Nephron (organoid): ENCODE results near the gene PYGB.
"Not testable (repeated sequence)": the region's sequence is repeated elsewhere in the genome, so short reads cannot be mapped to it uniquely, and the experiment has no call there.

Source experiments
- H3K27ac Mint-ChIP-seq, 3 experiments: 2 replicates each; pipeline ENCODE4 v1.8.0; 2020; ENCODE audit warnings: mixed read lengths in 3 of 3, mild to moderate bottlenecking in 2 of 3, moderate library complexity in 1 of 3
- H3K27me3 Mint-ChIP-seq: 2 replicates; pipeline ENCODE4 v1.8.0; 2021; ENCODE audit warnings: low read depth, mild to moderate bottlenecking, moderate library complexity, mixed read lengths
- H3K36me3 Mint-ChIP-seq: 2 replicates; pipeline ENCODE4 v1.8.0; 2020; ENCODE audit warnings: low read depth, mixed read lengths
- H3K4me1 Mint-ChIP-seq: 2 replicates; pipeline ENCODE4 v1.8.0; 2020; ENCODE audit warnings: mixed read lengths
- H3K4me3 Mint-ChIP-seq, 3 experiments: 2 replicates each; pipeline ENCODE4 v1.8.0; 2020; ENCODE audit warnings: mild to moderate bottlenecking in 3 of 3, mixed read lengths in 3 of 3, moderate library complexity in 2 of 3
- H3K9me3 Mint-ChIP-seq: 2 replicates; pipeline ENCODE4 v1.8.0; 2020; ENCODE audit warnings: mixed read lengths
- TF ChIP-seq, protein P1 (sequence below), 3 experiments: fragments of 200-600 bp; sonication (generic); IDR thresholded peaks; one replicate each; pipeline ENCODE4 v1.5.0; 2021; ENCODE audit warnings: antibody characterized with exemption in 3 of 3; ENCODE audit not compliant: unreplicated experiment in 3 of 3

The PYGB gene

GRCh38 chr20:25308083-25308491 is 60.2 kb downstream of the PYGB start:
- no peaks in the 10 kb centered on the region for H3K9me3 Mint-ChIP-seq
- TF ChIP-seq, protein P1, sequence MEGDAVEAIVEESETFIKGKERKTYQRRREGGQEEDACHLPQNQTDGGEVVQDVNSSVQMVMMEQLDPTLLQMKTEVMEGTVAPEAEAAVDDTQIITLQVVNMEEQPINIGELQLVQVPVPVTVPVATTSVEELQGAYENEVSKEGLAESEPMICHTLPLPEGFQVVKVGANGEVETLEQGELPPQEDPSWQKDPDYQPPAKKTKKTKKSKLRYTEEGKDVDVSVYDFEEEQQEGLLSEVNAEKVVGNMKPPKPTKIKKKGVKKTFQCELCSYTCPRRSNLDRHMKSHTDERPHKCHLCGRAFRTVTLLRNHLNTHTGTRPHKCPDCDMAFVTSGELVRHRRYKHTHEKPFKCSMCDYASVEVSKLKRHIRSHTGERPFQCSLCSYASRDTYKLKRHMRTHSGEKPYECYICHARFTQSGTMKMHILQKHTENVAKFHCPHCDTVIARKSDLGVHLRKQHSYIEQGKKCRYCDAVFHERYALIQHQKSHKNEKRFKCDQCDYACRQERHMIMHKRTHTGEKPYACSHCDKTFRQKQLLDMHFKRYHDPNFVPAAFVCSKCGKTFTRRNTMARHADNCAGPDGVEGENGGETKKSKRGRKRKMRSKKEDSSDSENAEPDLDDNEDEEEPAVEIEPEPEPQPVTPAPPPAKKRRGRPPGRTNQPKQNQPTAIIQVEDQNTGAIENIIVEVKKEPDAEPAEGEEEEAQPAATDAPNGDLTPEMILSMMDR (IDR thresholded peaks at IDR 0.05; ENCODE audit: unreplicated experiment in 3 of 3): no peak
- no peaks in the 10 kb centered on the region for H3K27me3 Mint-ChIP-seq
- peaks cover 8% of the 10 kb centered on the region for H3K4me1 Mint-ChIP-seq
- no peak overlapping the region for H3K27ac Mint-ChIP-seq
- H3K36me3 Mint-ChIP-seq: peaks cover 14% of the 10 kb centered on the region
- H3K4me3 Mint-ChIP-seq: no peak overlapping the region

DNA sequence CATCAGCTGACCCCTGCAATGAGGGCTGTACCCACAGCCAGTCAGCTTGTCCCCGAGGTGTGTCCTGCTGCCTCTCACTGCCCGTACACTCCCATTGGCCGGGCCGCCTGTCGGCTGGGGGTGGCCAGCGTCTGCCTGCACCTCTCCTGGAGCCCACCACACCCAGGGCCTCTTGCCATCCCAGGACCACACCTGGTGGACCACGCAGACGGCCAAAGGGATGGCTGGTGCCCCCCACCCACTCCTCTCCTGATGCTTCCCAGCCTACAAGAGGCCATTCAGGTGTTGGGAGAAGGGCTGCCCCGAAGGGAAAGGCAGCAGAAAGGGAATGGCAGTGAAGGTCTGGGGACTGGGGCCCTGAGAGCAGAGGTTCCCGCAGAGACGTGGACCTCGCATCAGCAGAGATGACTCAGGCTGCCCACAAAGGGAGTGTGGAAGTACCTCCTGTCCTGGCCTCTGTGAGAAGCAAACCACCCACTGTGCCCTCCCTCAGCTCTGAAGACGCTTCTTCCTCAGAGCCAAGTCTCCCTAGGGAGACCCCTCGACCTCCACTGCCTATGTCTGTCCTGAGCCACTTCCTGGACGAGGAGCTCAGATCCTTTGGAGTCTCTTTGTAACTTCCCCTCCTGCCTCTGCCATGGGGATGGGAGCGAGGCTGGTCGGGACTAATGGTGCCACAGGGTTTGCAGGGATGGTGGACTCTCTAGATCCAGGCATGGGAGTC is 60.9 kb downstream of the PYGB start:
- H3K27me3 Mint-ChIP-seq: no peaks in the 10 kb centered on the region
- H3K4me3 Mint-ChIP-seq: no peak overlapping the region
- TF ChIP-seq, protein P1 (IDR thresholded peaks at IDR 0.05; ENCODE audit: unreplicated experiment in 3 of 3): no peak
- H3K4me1 Mint-ChIP-seq: peaks cover 8% of the 10 kb centered on the region
- peaks cover 14% of the 10 kb centered on the region for H3K36me3 Mint-ChIP-seq
- no peaks in the 10 kb centered on the region for H3K9me3 Mint-ChIP-seq
- no peak overlapping the region for H3K27ac Mint-ChIP-seq

DNA sequence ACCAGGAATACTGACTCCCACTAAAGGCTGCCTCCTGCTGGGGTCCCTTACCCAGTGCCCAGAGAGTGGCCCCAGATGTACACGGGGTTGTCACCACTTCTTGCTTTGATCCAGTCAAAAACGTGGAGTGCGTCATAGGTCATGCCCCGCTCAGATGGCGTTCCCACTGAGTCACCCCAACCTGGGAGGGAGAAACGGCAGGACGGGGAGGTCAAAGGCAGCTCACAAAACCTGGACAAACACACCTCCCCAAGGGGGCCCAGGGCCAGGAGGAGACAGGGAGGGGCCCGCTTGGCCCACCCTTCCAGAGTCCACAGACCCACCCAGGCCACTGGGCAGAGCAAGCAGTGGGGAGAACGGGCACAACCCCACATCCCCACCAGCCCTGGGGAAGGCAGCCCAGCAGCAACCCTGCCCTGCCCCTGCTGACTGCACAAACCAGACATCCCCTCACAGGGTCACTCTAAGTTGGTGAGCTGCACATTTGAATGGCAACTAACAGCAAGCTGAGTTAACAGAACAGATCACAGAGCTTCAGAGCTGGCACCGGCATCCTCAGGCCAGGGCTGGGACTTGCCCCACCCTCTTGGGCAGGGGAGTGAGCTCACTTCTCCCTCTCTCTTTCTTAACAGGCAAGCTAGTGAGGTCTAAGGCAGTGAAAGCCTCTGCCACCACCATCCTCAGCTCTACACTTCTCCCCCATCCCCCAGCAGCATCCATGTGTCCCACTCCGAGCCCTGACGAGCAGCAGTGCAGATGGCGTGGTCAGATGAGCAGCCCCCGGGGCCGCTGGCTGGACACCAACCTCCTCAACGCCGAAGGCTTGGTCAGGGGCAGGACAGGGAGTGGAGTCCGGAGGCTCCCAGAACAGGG is 61.7 kb downstream of the PYGB start:
- Mint-ChIP-seq H3K27ac (peak overlapping the region in 2 of 3 experiments; percentile 34 to 84), H3K36me3 (peaks cover 14% of the 10 kb centered on the region), H3K4me3 (no peak overlapping the region), H3K4me1 (peaks cover 8% of the 10 kb centered on the region), H3K9me3 (no peaks in the 10 kb centered on the region), H3K27me3 (no peaks in the 10 kb centered on the region)
- TF ChIP-seq, protein P1 (IDR thresholded peaks at IDR 0.05; ENCODE audit: unreplicated experiment in 3 of 3): no peak

- TF ChIP-seq, protein P1 (IDR thresholded peaks at IDR 0.05; ENCODE audit: unreplicated experiment in 3 of 3): peak in 1 of 3 experiments; percentile 29
- H3K36me3 Mint-ChIP-seq: peaks cover 19% of the 10 kb centered on the region
- peak overlapping the region; percentile 34 to 86 (median 84) for H3K27ac Mint-ChIP-seq
- H3K4me3 Mint-ChIP-seq: peak overlapping the region in 1 of 3 experiments; percentile 17
- H3K27me3 Mint-ChIP-seq: no peaks in the 10 kb centered on the region
- peaks cover 8% of the 10 kb centered on the region for H3K4me1 Mint-ChIP-seq
- no peaks in the 10 kb centered on the region for H3K9me3 Mint-ChIP-seq
Measured at GRCh38 chr20:25310268-25310920, 62.5 kb downstream of the PYGB start.

DNA sequence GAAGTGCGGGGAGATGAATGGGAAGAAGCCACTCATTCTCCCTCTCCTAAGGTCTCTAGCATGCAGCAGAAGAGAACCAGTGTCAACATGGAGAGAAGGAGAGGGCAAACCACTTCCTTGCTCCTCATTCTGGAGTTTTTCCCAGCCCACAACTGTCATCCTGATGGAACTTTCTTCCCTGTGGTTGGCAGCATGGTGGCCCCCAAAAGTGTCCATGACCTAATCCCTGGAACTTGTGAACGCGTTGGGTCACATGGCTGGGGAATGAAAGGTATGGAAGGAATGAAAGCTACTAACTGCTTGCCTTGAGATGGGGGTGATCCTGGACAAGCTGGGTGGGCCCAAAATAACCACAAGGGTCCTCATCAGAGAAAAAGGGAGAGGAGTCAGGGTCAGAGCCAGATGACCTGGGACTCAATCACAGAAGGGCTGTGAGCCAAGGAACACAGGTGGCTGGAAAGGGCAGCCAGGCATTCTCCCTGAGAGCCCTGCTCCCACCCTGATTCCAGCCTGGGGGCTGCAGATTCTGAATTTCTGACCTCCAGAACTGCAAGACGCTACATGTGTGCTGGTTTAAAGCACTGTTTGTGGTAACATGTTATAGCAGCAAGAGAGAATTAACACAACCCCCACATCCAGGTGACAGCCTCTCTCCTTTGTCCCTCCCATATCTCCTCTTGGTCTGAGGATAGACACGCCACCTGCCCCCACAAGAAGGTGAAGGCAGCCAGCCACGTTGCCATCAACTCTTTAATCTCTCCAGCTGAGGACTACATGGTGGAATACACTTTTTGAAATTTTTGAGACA is 63.2 kb downstream of the PYGB start:
- Mint-ChIP-seq H3K36me3 (peaks cover 23% of the 10 kb centered on the region), H3K4me1 (peaks cover 8% of the 10 kb centered on the region), H3K4me3 (no peak overlapping the region), H3K27me3 (no peaks in the 10 kb centered on the region), H3K27ac (peak overlapping the region; percentile 34 to 86 (median 84)), H3K9me3 (no peaks in the 10 kb centered on the region)
- TF ChIP-seq, protein P1 (IDR thresholded peaks at IDR 0.05; ENCODE audit: unreplicated experiment in 3 of 3): no peak

DNA sequence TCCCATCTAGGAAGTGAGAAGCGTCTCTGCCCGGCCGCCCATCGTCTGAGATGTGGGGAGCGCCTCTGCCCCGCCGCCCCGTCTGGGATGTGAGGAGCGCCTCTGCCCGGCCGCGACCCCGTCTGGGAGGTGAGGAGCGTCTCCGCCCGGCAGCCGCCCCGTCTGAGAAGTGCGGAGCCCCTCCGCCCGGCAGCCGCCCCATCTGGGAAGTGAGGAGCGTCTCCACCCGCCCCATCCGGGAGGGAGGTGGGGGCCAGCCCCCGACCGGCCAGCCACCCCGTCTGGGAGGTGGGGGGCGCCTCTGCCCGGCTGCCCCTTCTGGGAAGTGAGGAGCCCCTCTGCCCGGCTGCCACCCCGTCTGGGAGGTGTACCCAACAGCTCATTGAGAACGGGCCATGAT is 64.8 kb downstream of the PYGB start:
- H3K4me1 Mint-ChIP-seq, H3K9me3 Mint-ChIP-seq, H3K27ac Mint-ChIP-seq, H3K27me3 Mint-ChIP-seq, H3K4me3 Mint-ChIP-seq: not testable (repeated sequence)
- H3K36me3 Mint-ChIP-seq: peaks cover 19% of the 10 kb centered on the region
